HL-60 (cell line): ENCODE measurements around the gene NARS2.

ENCODE experiments used
- DNase-seq, 2 experiments: peaks; one replicate each; pipeline ENCODE4 v3.0.0-alpha.2; 2010 to 2020; ENCODE audit warnings: low read depth in 1 of 2, low spot score in 1 of 2
- H3K27ac ChIP-seq: fragments of 250-450 bp; sonication (Bioruptor Pico); replicated peaks from 2 replicates; pipeline ENCODE4 v1.5.1; 2020; ENCODE audit warnings: mild to moderate bottlenecking, moderate library complexity
- H3K27me3 ChIP-seq: fragments of 250-450 bp; sonication (Bioruptor Pico); 2 replicates; pipeline ENCODE4 v1.5.1; 2021; ENCODE audit warnings: mild to moderate bottlenecking, moderate library complexity; ENCODE audit not compliant: insufficient read depth, poor library complexity, severe bottlenecking
- H3K4me3 ChIP-seq: replicated peaks from 2 replicates; pipeline ENCODE4 v1.5.1; 2011; ENCODE audit warnings: mild to moderate bottlenecking, control low read depth, low read length; ENCODE audit not compliant: insufficient read depth
- CTCF ChIP-seq: IDR thresholded peaks from one replicate; pipeline ENCODE4 v1.5.1; 2011; ENCODE audit warnings: low read length, control low read depth, inconsistent platforms; ENCODE audit not compliant: insufficient read depth
- GABPA ChIP-seq: IDR thresholded peaks from 2 replicates; pipeline ENCODE4 v1.6.1; 2012; ENCODE audit warnings: low read depth
- POLR2AphosphoS5 ChIP-seq: IDR thresholded peaks from 2 replicates; pipeline ENCODE4 v1.6.1; 2012; ENCODE audit warnings: low read depth
- REST ChIP-seq: IDR thresholded peaks from 2 replicates; pipeline ENCODE4 v1.6.1; 2012; ENCODE audit warnings: low read depth; ENCODE audit not compliant: insufficient replicate concordance
- SPI1 ChIP-seq: IDR thresholded peaks from 2 replicates; pipeline ENCODE4 v1.6.1; 2012; ENCODE audit warnings: low read depth, mild to moderate bottlenecking, borderline replicate concordance

NARS2 gene

GRCh38 chr11:78536933-78537332, 37.7 kb downstream of the NARS2 start:
- no peak for DNase-seq
- TF ChIP-seq SPI1 (no peak), GABPA (no peak), REST (no peak), CTCF (no peak), POLR2AphosphoS5 (no peak)
- no peak overlapping the region for H3K4me3 ChIP-seq
- H3K27ac ChIP-seq = no peak overlapping the region
- H3K27me3 ChIP-seq = no peaks in the 10 kb centered on the region

- no peak overlapping the region for H3K4me3 ChIP-seq
- TF ChIP-seq GABPA (no peak), REST (no peak), SPI1 (no peak), CTCF (no peak), POLR2AphosphoS5 (no peak)
- DNase-seq = no peak
- H3K27me3 ChIP-seq = no peaks in the 10 kb centered on the region
- H3K27ac ChIP-seq = no peak overlapping the region
Measured at GRCh38 chr11:78535920-78536319, 38.7 kb downstream of the NARS2 start.

- TF ChIP-seq GABPA (no peak), SPI1 (no peak), REST (no peak), CTCF (no peak), POLR2AphosphoS5 (no peak)
- no peak for DNase-seq
- no peak overlapping the region for H3K4me3 ChIP-seq
- no peak overlapping the region for H3K27ac ChIP-seq
- no peaks in the 10 kb centered on the region for H3K27me3 ChIP-seq
Measured at GRCh38 chr11:78535027-78535426, 39.6 kb downstream of the NARS2 start.
